HG02981 (cell line): Measurements from ENCODE around the gene CPD.
"Not testable (repeated sequence)": the region's sequence is repeated elsewhere in the genome, so short reads cannot be mapped to it uniquely, and the experiment has no call there.

ENCODE experiments used
- ATAC-seq: cut with Tn5 transposase; IDR thresholded peaks from one replicate; pipeline ENCODE4 v1.9.1; 2021; ENCODE audit warnings: mild to moderate bottlenecking, moderate library complexity; ENCODE audit not compliant: unreplicated experiment

CPD gene

DNA sequence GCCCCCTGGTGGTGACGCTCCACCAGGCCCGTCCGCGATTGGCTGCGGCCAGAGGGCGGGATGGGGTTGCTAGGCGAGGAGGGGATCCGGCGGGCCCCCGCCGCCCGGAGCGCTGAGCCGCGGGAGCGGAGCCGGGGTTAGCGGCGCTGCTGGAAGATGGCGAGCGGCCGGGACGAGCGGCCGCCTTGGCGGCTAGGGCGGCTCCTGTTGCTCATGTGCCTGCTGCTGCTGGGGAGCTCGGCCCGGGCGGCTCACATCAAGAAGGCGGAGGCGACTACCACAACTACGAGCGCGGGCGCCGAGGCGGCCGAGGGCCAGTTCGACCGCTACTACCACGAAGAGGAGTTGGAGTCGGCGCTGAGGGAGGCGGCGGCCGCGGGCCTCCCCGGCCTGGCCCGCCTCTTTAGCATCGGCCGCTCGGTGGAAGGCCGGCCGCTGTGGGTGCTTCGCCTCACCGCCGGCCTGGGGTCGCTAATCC, at the start of gene CPD:
Gene CPD, plus strand, starts transcription at position 103 of the 478 bp plus-strand sequence. Its CDS starts 54 bp downstream, at position 157.
- peak; percentile 86 for ATAC-seq

GRCh38 chr17:30332057-30332542, 46.6 kb upstream of the CPD start:
- ATAC-seq = peak; percentile 45

DNA sequence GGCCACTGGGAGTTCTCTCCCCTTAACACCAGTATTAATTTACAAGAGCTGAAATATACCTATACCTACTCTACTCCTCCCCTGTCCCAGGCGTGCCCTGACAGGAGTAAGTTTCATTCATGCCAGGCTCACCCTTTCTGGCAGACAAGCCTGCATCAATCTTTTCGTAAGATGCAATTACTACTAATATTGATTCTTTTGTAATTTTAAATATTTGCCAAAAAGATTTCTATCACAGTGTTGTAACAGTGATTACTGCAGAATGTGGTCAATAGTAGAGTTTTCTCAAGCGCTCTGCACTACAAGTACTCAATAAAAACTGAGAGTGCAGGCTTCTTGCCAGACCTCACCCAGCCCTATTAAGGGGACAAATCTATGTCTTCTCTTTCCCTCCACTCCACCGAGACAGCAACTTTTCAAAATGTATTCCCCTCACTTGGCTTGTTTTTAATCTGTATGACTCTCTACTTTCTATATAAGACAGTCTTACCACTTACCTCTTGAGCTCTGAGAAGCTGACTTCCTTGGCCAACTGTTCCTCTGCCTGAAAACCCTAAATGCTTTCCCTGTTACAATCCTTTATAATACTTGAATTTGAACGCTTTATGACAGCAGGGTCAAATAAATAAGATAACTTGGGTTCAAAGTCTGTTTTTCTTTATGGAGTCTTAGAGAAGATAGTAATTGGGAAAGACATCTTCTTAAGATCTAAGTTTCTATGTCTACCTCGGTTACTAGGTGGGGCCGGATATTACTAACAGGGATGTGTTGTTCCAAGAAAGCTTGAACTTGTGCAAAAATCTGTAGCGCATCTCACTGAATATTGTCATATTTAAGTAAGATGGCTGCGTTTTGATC, 45.0 kb upstream of the CPD start, which contains the start of gene TMIGD1:
Gene TMIGD1, minus strand, starts transcription at position 555 of the 858 bp plus-strand sequence. CDS start 1,924 bp downstream, outside the sequence.
- ATAC-seq = no peak

- ATAC-seq = no peak
Measured at GRCh38 chr17:30334421-30334820, 44.3 kb upstream of the CPD start.

- ATAC-seq = no peak
Measured at GRCh38 chr17:30336369-30337171, 42.2 kb upstream of the CPD start.

DNA sequence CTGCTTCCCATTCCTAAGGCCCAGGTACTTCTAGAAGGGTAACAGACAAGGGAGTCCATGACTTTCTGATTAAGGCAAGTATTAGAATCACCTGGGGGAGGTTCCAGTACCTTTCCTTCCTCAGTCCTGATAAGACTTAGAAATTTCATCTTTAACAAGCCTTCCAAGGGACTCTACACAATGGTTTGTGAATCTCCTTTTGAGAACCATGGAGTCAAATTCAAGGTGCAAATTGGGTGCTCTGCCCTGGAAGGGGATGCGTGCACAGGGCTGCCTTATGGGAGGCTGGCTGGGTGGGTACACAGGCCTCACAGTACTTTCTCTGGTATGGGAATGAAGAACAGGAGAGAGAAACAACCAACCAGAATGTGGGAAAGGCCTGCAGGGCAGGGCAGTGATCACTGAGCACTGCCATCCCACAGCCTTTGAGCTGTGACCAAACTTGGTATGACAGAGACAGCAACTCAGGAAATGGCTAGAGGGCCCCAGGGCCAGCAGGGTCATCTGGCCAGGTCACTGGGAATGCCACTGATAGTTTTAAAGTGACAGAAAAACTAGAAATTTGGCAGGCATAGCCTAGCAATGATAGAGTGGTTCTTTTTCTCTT, 41.2 kb upstream of the CPD start:
- ATAC-seq = no peak

DNA sequence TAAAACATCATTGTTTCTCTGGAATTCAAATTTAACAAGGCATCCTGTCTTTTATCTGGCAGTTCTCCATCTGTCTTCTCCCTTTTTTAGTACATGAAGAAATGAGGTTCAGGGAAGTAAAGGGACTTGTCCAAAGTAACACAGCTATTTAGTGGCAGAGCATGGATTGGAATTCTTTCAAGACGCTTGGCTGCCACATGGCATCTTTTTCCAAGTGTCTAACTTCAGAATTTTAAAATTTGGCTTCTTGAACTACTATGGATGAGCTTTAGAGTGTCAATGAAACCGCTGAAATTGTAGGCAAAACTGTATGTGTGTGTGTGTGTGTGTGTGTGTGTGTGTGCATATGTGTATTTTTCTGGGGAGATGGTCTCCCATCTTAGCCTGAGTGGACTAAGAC, 39.6 kb upstream of the CPD start:
- ATAC-seq = no peak

GRCh38 chr17:30340801-30341356, 37.8 kb upstream of the CPD start:
- no peak for ATAC-seq

- ATAC-seq = no peak
Measured at GRCh38 chr17:30341703-30342249, 37.0 kb upstream of the CPD start.

DNA sequence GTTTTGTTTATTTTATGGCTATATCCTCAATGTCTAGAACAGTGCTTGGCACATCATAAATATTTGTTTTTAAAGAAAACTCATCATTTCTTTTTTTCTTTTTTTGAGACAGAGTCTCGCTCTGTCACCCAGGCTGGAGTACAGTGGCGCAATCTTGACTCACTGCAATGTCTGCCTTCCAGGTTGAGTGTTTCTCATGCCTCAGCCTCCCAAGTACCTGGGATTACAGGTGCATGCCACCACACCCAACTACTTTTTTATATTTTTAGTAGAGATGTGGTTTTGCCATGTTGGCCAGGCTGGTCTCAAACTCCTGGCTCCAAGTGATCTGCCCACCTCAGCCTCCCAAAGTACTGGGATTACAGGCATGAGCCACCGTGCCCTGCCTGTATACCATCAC, 35.5 kb upstream of the CPD start:
- not testable (repeated sequence) for ATAC-seq

DNA sequence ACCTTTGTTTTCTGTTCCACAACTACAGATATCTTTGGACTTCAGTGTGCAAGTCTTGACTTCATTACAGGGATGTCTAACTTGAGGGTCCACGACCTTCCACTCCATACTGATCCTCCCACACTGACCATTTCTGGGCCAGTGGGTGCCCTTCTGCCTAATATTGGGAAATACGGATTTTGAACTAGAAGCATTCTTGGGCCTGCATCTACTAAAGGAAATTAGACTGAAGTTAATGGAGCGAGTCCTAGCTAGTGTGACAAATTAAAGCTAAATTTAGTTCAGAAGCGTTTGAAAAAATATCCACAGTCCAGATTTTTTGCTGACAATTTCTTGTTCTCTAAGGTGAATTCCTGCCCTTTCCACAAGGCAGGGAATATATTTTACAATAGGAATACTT, 34.9 kb upstream of the CPD start:
- no peak for ATAC-seq

GRCh38 chr17:30344283-30345088, 34.2 kb upstream of the CPD start:
- ATAC-seq = no peak

DNA sequence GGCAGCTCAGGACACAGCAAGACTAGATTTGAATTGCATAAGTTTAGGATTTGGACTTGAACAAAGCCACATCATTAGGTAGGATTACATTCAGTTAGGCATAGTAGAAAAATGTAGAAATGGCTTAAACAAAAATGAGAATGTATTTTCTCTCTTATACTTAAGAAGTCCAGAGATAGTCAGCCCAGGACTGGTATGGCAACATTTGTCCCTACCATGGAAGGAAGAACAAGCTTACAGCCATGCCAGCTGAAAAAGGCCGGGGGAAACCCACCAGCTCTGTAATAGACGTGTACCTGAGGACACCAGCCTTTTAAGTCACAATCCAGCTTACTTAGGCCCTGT, 33.7 kb upstream of the CPD start:
- ATAC-seq = no peak

- no peak for ATAC-seq
Measured at GRCh38 chr17:30345527-30346075, 33.1 kb upstream of the CPD start.

GRCh38 chr17:30346221-30346795, 32.4 kb upstream of the CPD start:
- ATAC-seq = no peak

GRCh38 chr17:30347488-30347887, 31.2 kb upstream of the CPD start:
- no peak for ATAC-seq

DNA sequence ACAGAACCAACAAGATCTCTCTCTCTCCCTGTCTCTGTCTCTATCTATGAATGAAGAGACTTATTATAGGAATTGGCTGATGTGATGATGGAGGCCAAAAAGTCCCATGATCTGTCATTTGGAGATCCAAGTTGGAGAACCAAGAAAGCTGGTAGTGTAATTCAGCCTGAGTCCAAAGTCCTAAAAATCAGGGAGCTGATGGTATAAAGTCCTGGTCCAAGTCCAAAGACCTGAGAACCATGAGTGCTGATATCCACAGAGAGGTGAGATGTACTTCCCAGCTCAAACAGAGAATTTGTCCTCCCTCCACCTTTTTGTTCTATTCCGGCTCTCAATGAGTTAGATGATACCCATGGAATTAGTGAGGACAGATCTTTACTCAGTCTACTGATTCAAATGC, 29.5 kb upstream of the CPD start:
- ATAC-seq = no peak

- ATAC-seq = not testable (repeated sequence)
Measured at GRCh38 chr17:30351263-30351662, 27.5 kb upstream of the CPD start.

GRCh38 chr17:30351735-30352134, 27.0 kb upstream of the CPD start:
- no peak for ATAC-seq
